ENCODE measurements around the gene ATG9B. TPM values are rescaled to one million over a fixed set of nuclear protein-coding genes. Genes with fewer than 3 reads are reported as not detected.

The ATG9B gene
- polyA plus RNA-seq, 3 donors from 2014 or later: 1.9 to 5.7 TPM; not detected in 1

DNA sequence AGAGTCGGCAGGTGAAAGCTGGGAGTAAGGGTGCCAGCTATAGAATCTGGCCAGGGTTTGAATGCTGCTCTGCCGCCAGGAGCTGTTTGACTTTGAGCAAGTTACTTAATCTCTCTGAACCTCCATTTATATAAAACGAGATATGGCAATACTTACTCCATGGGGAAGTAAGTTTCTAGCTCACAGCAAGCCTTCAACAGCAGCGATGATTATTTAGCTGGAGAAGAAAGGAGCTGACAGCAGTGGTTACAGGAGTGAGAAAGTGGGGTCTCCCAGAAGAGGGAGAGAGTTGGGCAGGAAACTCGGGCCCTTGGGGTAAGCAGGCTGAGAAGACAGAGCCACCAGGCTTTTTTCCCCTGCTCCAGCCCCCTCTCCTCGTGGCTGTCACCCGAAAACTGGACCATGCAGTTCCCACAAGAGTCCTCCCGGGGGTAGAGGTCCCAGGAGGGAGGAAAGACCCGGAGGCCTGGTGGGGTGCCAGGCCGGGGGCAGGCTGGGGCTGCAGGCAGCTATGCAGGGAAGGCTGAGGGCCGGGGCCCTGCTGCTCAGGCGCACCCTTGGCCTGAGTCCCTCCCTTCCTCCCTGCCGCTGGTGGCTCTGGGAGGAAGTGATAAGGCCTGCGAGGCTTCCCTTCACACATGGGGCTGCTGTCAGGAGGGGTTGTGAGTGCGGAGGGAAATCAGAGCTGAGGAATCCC is 30.0 kb downstream of the ATG9B start:
- Mint-ChIP-seq H3K9me3 (peaks cover 0 to 5% (median 1%) of the 10 kb centered on the region in 6 donors), H3K36me3 (no peaks in the 10 kb centered on the region), H3K27ac (peak overlapping the region in 1 of 6 donors; percentile 46), H3K27me3 (ENCODE audit: low read depth in 3 of 3) (peaks cover 4 to 13% (median 8%) of the 10 kb centered on the region in 3 donors), H3K4me3 (peak overlapping the region in 3 of 5 donors; percentile 9 to 33 (median 15)), H3K4me1 (peaks cover 9 to 24% of the 10 kb centered on the region in 2 donors)
- DNase-seq: no peak

DNA sequence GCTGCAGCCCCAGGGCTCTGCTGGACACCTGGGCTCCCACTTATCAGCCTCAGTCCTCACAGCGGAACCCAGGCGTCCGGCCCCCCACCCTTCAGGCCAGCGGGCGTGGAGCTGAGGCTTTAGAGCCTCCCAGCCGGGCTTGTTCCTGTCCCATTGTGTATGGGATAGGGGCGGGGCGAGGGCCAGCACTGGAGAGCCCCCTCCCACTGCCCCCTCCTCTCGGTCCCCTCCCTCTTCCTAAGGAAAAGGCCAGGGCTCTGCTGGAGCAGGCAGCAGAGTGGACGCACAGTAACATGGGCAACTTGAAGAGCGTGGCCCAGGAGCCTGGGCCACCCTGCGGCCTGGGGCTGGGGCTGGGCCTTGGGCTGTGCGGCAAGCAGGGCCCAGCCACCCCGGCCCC is 30.8 kb downstream of the ATG9B start:
- H3K27me3 Mint-ChIP-seq (ENCODE audit: low read depth in 3 of 3): peaks cover 7 to 14% (median 7%) of the 10 kb centered on the region in 3 donors
- DNase-seq: no peak
- H3K4me3 Mint-ChIP-seq: no peak overlapping the region
- H3K36me3 Mint-ChIP-seq: no peaks in the 10 kb centered on the region
- peaks cover 9 to 27% of the 10 kb centered on the region in 2 donors for H3K4me1 Mint-ChIP-seq
- H3K27ac Mint-ChIP-seq: no peak overlapping the region
- peaks cover 0 to 5% (median 1%) of the 10 kb centered on the region in 6 donors for H3K9me3 Mint-ChIP-seq

DNA sequence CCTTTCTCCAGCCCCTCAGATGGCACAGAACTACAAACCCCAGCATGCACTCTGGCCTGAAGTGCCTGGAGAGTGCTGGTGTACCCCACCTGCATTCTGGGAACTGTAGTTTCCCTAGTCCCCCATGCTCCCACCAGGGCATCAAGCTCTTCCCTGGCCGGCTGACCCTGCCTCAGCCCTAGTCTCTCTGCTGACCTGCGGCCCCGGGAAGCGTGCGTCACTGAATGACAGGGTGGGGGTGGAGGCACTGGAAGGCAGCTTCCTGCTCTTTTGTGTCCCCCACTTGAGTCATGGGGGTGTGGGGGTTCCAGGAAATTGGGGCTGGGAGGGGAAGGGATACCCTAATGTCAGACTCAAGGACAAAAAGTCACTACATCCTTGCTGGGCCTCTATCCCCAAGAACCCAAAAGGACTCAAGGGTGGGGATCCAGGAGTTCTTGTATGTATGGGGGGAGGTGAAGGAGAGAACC is 31.4 kb downstream of the ATG9B start:
- Mint-ChIP-seq H3K27me3 (ENCODE audit: low read depth in 3 of 3) (peaks cover 3 to 18% (median 11%) of the 10 kb centered on the region in 3 donors), H3K9me3 (peaks cover 0 to 5% (median 1%) of the 10 kb centered on the region in 6 donors), H3K4me1 (peaks cover 11 to 30% of the 10 kb centered on the region in 2 donors), H3K4me3 (no peak overlapping the region), H3K36me3 (no peaks in the 10 kb centered on the region), H3K27ac (no peak overlapping the region)
- DNase-seq: no peak

DNA sequence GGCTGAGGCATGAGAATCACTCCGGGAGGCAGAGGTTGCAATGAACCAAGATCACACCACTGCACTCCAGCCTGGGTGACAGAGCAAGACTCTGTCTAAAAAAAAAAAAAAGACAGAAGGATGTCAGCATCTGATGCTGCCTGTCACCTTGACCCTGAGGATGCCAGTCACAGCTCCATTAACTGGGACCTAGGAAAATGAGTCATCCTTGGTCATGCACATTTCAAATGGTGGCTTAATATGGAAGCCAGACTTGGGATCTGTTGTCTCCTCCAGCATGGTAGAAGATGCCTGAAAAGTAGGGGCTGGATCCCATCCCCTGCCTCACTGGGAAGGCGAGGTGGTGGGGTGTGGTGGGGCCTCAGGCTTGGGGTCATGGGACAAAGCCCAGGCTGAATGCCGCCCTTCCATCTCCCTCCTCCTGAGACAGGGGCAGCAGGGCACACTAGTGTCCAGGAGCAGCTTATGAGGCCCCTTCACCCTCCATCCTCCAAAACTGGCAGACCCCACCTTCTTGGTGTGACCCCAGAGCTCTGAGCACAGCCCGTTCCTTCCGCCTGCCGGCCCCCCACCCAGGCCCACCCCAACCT is 32.1 kb downstream of the ATG9B start:
- Mint-ChIP-seq H3K27ac (no peak overlapping the region), H3K4me1 (peaks cover 9 to 25% of the 10 kb centered on the region in 2 donors), H3K36me3 (no peaks in the 10 kb centered on the region), H3K27me3 (ENCODE audit: low read depth in 3 of 3) (peaks cover 6 to 12% (median 11%) of the 10 kb centered on the region in 3 donors), H3K9me3 (peaks cover 0 to 5% (median 1%) of the 10 kb centered on the region in 6 donors), H3K4me3 (no peak overlapping the region)
- no peak for DNase-seq

DNA sequence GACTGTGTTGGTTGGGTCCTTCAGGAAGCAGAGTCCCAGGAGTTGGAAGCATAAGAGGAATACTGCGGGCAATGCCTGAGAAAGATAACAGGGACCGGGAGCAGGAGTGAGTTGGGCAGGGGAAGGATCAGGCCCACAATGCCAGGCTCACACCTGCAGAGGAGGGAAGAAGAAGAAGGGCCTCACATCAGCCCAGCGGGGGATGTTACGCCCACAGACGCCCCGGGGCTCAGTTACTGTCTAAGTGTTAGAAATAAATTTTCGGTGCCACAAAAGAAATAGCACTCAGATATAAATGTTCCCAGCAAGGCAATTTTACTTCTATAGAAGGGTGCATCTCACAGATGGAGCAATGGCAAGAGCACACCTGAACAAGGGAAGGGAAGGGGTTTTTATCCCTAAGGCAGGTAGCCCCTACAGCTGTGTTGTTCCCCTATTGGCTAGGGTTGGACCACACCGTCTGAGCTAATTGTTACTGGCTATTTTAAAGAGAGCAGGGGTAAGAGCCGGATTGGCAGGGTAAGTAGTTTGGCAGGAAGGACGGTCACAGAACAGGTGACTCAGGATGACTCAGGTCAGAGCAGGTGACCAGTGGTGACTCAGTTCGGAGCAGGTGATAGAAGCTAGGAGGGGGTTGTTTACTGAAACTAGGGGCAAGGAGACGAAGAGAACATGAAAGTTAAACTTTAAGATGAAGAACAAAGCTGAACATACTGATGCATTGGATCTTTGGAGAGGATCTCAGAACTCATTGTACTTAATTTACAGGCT is 33.7 kb downstream of the ATG9B start, which contains the start of gene NOS3:
NOS3 (plus strand) TSS at position 602 of the 771 bp plus-strand sequence. CDS start 2,787 bp downstream, outside the sequence.
- Mint-ChIP-seq H3K36me3 (no peaks in the 10 kb centered on the region), H3K9me3 (peaks cover 0 to 5% (median 1%) of the 10 kb centered on the region in 6 donors), H3K4me3 (no peak within 1 kb of the TSS), H3K27me3 (ENCODE audit: low read depth in 3 of 3) (peaks cover 13 to 17% (median 16%) of the 10 kb centered on the region in 3 donors), H3K27ac (peak within 1 kb of the TSS in 1 of 6 donors; percentile 37), H3K4me1 (peaks cover 16 to 26% of the 10 kb centered on the region in 2 donors)
- DNase-seq: no peak

DNA sequence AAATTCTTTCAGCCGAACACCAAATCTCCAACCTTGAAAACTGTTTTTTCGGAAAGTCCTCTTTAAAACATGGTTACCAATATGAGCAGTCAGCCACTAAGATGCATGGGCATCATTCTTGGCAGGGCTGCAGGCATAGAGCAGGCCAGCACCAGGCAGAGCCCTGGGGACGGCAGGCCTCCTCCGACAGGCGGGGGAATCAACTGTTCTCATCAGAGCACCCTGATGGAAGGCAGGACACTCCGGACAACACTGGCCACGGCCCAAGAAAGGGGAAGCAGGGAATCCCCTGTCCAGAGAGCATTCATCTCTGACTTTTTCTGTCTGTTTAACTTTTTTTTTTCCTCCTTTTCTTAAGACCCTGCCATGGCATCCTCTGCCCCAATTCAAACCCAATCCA is 34.8 kb downstream of the ATG9B start:
- Mint-ChIP-seq H3K9me3 (peaks cover 0 to 5% (median 1%) of the 10 kb centered on the region in 6 donors), H3K27ac (peak overlapping the region in 1 of 6 donors; percentile 43), H3K27me3 (ENCODE audit: low read depth in 3 of 3) (peaks cover 15 to 20% (median 20%) of the 10 kb centered on the region in 3 donors), H3K4me3 (no peak overlapping the region), H3K36me3 (no peaks in the 10 kb centered on the region), H3K4me1 (peaks cover 16 to 20% of the 10 kb centered on the region in 2 donors)
- DNase-seq: no peak

DNA sequence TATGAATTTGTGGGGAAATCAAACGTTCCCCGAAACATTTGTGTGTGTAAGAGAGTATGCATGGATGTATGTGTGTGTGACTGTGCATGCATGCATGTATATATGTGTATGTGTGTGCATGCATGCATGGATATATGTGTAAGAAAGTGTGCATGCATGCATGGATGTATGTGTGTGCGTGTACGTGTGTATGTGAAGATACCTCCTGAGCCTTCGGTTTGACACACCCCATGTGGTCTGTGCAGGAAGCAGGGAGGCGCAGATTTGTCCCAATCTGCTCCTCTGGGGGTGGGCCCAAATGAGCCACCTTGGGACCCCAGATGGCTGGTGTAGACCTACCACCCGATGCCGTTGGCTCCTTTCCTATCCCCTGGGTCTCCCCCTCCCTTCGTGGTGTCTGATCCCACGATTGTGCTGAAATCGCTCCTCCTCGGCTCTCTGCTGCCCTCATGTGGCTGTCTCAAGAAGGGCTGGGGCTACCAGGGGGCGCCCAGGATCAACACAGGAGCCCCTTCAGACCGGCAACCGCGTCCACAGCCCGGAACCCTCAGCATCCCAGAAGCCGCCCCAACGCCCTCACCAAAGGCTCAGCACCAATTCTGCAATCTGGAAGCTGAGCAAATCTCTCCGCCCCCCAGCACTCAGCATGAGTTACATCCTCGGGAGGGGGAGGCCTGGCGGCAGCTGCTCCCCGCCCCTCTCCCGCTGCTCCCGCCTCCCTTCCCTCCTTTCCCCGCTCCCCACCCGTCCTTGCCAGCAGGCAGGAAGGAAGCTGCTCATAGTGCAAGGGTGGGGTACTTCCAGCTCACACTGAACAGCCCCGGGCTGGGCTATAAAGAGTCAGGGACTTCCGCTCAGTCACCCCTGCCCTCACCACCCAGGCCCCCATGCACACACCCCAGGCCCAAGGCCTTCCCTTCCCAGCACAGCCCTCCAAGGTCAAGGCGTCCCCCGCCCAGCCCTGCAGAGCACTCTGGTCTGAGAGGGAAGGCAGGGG is 35.8 kb downstream of the ATG9B start:
- Mint-ChIP-seq H3K27me3 (ENCODE audit: low read depth in 3 of 3) (peaks cover 12 to 27% (median 20%) of the 10 kb centered on the region in 3 donors), H3K27ac (no peak overlapping the region), H3K4me1 (peaks cover 15 to 16% of the 10 kb centered on the region in 2 donors), H3K36me3 (no peaks in the 10 kb centered on the region), H3K9me3 (peaks cover 0 to 5% (median 1%) of the 10 kb centered on the region in 6 donors), H3K4me3 (peak overlapping the region in 3 of 5 donors; percentile 10 to 25 (median 16))
- DNase-seq: peak; percentile 58 to 62 (median 62)

DNA sequence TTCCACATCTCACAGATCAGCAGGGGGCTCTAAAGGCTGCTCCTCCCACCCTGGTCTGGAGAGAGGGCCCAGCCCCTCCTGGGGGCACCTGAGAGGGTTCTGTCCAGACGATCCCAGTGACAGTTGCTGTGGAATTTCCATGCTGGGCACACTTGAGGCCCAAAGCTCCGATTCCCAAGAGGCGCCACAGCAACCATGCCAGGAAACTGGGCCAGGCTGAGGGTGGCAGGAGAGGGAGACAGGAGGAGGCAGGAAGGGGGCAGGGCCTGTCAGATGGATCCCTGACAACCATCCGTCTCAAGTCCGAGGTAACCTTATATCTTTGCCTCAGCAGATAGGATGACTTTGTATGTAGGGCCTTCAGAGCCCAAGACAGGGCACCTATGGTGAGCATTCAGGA is 37.7 kb downstream of the ATG9B start:
- H3K27ac Mint-ChIP-seq: no peak overlapping the region
- no peak for DNase-seq
- H3K36me3 Mint-ChIP-seq: peaks cover 0 to 1% (median 0%) of the 10 kb centered on the region in 3 donors
- H3K4me1 Mint-ChIP-seq: peaks cover 15 to 16% of the 10 kb centered on the region in 2 donors
- H3K9me3 Mint-ChIP-seq: peaks cover 0 to 5% (median 1%) of the 10 kb centered on the region in 6 donors
- H3K27me3 Mint-ChIP-seq (ENCODE audit: low read depth in 3 of 3): peaks cover 16 to 27% (median 26%) of the 10 kb centered on the region in 3 donors
- no peak overlapping the region for H3K4me3 Mint-ChIP-seq

DNA sequence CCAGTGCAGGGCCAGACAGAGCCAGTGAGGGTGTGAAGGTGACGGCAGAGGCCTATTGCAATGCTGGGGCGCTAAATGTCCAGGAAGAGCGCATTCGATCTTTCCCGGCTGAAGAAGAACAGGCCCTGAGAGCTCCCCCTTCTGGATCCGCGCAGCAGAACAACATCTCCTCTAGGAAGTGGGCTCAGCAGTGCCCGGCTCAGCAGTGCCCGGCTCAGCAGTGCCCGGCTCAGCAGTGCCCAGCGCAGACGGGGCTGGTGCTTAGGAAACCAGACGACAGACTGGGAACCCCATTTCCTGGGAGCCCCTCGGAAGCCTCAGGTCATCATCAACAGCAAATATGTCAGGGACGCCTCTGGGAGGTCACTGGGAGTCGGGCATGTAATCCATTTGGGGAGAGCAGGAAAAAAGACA is 38.2 kb downstream of the ATG9B start:
- peak in 2 of 3 donors; percentile 43 for DNase-seq
- Mint-ChIP-seq H3K4me3 (no peak overlapping the region), H3K27ac (no peak overlapping the region), H3K4me1 (peaks cover 15 to 16% of the 10 kb centered on the region in 2 donors), H3K9me3 (peaks cover 0 to 5% (median 1%) of the 10 kb centered on the region in 6 donors), H3K27me3 (ENCODE audit: low read depth in 3 of 3) (peaks cover 18 to 29% (median 27%) of the 10 kb centered on the region in 3 donors), H3K36me3 (peaks cover 0 to 6% (median 0%) of the 10 kb centered on the region in 3 donors)

DNA sequence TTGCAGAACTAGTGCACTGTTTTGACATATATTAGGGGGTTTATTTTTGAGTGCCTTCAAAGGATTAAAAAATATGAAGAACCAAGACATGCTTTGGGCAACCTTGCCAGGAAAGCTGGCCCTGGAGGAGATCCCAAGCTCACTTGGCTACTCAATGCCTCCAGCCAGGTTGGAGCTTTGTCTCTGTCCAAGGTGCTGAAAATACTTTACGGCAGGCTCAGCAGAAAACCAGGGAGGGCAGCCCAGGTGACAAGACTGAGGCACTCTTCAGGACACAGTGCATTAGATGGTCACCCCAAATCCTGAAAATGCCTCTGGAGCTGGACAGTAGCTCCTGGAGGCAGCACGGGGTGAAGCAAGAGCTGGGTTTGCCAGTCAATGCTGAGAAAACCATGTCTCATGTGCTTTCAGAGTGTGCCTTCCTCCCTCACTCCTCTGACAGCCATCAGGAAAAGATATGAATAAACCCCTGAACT is 40.4 kb downstream of the ATG9B start:
- DNase-seq: peak; percentile 33 to 41 (median 38)
- no peak overlapping the region for H3K27ac Mint-ChIP-seq

DNA sequence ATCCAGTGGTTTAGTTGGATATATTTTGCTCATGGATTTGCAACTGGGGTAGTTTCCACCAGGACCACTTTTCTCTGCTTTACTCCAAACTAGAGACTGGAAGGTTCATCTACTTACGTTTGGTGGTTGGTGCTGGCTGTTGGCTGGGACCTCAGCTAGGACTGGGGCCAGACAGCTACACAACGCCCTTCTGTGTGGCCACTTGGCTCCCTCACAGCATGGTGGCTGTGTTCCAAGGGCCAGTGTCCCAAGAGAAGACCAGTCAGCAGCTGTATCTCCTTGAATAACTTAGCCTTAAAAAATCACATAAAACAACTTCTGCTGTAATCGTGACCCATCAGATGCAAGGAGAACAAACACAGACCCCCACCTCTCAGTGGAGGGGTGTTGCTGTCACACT is 41.9 kb downstream of the ATG9B start:
- DNase-seq: no peak
- no peak overlapping the region for H3K4me3 Mint-ChIP-seq
- H3K4me1 Mint-ChIP-seq: peaks cover 12 to 18% of the 10 kb centered on the region in 2 donors
- H3K9me3 Mint-ChIP-seq: peaks cover 0 to under 1% (median 0%) of the 10 kb centered on the region in 6 donors
- H3K27ac Mint-ChIP-seq: no peak overlapping the region
- H3K36me3 Mint-ChIP-seq: peaks cover 3 to 7% (median 4%) of the 10 kb centered on the region in 3 donors
- H3K27me3 Mint-ChIP-seq (ENCODE audit: low read depth in 3 of 3): peaks cover 23 to 40% (median 27%) of the 10 kb centered on the region in 3 donors

More for the DNA sequence above, 40.4 kb downstream of the ATG9B start:
- Mint-ChIP-seq H3K4me1 (peaks cover 16 to 18% of the 10 kb centered on the region in 2 donors), H3K27me3 (ENCODE audit: low read depth in 3 of 3) (peaks cover 20 to 40% (median 29%) of the 10 kb centered on the region in 3 donors), H3K36me3 (peaks cover 0 to 7% (median under 1%) of the 10 kb centered on the region in 3 donors), H3K4me3 (no peak overlapping the region), H3K9me3 (no peaks in the 10 kb centered on the region)

DNA sequence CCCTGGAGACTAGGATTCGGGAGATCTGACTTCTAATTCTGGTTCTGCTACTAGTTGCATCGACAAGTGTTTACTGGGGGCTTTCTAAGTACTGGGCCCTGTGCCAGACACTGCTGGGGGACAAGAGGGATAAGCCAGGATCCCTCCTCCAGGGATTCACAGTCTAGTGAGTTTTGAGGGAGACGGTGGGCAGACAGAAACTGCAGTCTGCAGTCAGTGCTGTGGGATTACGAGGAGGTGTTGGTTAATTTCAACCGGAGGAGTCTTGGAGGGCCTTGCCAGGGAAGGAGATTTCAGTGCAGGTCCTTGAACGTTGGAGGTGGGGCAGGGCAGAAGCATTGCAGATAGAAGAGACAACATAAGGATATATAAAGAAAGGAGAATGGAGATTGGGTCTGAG is 42.6 kb downstream of the ATG9B start:
- peaks cover 27 to 47% (median 27%) of the 10 kb centered on the region in 3 donors for H3K27me3 Mint-ChIP-seq (ENCODE audit: low read depth in 3 of 3)
- no peak overlapping the region for H3K4me3 Mint-ChIP-seq
- DNase-seq: no peak
- H3K36me3 Mint-ChIP-seq: peaks cover 3 to 7% (median 4%) of the 10 kb centered on the region in 3 donors
- H3K27ac Mint-ChIP-seq: no peak overlapping the region
- peaks cover 0 to 4% (median 0%) of the 10 kb centered on the region in 6 donors for H3K9me3 Mint-ChIP-seq
- H3K4me1 Mint-ChIP-seq: peaks cover 19 to 25% of the 10 kb centered on the region in 2 donors

Measured in immature natural killer cell (primary cell).